ENCODE results near the gene TMEM198.

Gene TMEM198

DNA sequence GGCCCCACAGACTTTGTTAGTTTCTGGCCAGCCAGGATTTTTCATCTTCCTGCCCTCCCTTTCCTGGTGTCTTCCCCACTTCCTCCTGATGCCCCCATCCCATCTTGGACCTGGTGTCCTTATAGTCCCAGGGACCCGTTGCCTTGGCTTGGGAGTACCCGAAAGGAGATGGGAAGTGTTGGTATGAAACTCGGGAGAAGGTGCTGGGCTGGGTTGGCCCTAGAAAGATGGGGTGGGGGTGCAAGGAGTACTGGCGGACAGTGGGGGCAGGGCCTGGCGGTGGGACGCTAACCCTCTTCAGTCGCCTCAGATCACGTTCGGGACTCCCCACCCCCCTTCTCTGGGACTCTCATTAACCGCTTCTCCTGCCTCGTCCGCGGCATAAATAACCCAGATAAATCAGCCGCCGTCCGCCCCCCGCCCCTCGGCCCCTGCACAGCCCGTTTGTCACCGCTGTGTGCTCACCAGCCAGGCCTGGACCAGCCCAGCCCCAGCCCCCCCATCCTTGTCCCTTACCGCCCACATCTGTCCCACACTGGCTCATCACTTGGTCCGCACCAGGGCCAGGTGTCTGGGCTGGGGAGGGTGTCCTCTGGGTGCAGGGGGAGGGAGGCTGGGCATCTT lies 33.2 kb upstream of the TMEM198 start:
- peaks cover 12% of the 10 kb centered on the region for H3K36me3 ChIP-seq (ENCODE audit: insufficient read depth, low read length)
- H3K27me3 ChIP-seq (ENCODE audit: control insufficient read depth in 1 of 2, insufficient read depth in 2 of 2, low read length in 2 of 2): peaks cover 0 to 30% of the 10 kb centered on the region in 2 donors
- no peak overlapping the region for H3K4me3 ChIP-seq (ENCODE audit: low read depth in 1 of 2, low read length in 2 of 2)
- H3K4me1 ChIP-seq (ENCODE audit: insufficient read depth, low read length): peaks cover 13% of the 10 kb centered on the region
- H3K9ac ChIP-seq (ENCODE audit: low read length): no peak overlapping the region
- H3K27ac ChIP-seq (ENCODE audit: low read depth, low read length): no peak overlapping the region
- no peaks in the 10 kb centered on the region for H3K9me3 ChIP-seq (ENCODE audit: low read length)

DNA sequence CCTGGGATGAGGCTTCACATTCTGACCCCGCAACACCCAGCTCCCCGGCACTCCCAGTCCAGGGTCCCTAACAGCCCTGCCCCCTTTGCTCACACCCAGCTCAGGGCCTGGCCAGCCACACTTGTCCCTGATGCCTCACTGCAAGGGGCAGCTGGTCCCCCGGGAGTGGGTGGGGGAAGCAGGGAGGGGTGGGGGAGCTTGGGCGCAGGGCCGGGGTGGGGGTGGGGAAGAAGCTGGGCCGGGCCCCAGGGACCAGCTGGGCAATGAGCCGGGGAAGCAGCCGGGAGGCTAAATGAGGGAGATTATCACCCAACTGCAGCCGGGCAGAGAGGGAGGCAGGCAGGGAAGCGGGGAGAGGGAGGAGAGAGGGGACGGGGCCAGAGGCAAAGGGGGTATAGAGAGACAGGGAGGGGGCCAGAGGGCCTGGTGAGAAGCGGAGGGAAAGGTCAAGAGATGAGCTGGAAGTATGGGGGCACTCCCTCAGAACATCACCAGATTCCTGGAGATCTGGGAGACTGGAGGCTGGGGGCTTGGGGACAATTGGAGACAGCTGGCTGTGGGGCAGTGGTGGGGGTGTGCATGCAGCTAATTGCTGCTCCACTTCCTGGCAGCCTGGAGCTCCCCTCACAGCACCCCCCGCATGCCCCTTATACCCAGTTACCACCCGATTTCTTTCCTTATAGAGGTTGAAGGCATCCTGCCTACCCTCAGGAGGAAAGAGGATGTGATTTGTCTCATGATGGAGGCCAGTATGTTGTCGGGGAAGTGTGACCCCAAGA lies 32.1 kb upstream of the TMEM198 start:
- Histone ChIP-seq H3K27me3 (ENCODE audit: control insufficient read depth in 1 of 2, insufficient read depth in 2 of 2, low read length in 2 of 2) (peaks cover 0 to 30% of the 10 kb centered on the region in 2 donors), H3K4me1 (ENCODE audit: insufficient read depth, low read length) (peaks cover 13% of the 10 kb centered on the region), H3K27ac (ENCODE audit: low read depth, low read length) (no peak overlapping the region)

DNA sequence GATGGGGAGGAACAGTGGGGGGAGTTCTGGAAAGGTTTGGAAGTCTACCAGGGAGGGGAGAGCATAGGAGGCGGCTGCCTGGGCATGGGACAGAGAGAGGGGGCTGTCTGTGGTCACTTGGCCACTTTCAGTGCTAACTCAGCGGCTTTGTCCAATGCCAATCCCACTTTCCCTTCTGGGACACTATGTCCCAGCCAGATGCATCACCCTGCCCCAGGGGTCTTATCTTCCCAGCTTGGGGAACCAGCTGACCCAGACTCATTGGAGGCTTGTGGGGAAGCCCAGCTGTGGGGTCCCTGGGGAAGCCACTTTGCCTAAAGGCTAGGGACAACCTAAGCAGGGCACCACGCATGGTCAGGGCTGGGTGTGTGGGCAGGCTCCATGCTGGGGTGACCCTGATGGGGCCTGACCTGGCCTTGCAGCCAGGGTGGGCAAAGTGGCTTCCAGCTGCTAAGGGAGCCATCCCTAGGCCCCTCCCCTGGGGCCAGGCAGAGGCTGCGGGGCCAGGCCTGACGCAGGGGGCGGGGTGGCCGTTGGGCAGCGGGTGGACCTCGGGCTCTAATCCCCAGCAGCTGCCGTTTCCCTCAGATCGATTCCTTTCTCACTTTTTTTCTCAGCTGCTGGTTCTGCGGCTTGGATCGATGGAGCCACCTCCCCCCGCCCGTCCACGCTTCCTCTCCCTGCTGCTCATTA lies 31.2 kb upstream of the TMEM198 start:
- Histone ChIP-seq H3K4me1 (ENCODE audit: insufficient read depth, low read length) (peaks cover 13% of the 10 kb centered on the region), H3K27ac (ENCODE audit: low read depth, low read length) (no peak overlapping the region), H3K9ac (ENCODE audit: low read length) (no peak overlapping the region), H3K27me3 (ENCODE audit: control insufficient read depth in 1 of 2, insufficient read depth in 2 of 2, low read length in 2 of 2) (peaks cover 0 to 30% of the 10 kb centered on the region in 2 donors), H3K36me3 (ENCODE audit: insufficient read depth, low read length) (no peaks in the 10 kb centered on the region), H3K4me3 (ENCODE audit: low read depth in 1 of 2, low read length in 2 of 2) (no peak overlapping the region), H3K9me3 (ENCODE audit: low read length) (no peaks in the 10 kb centered on the region)

More for the DNA sequence above, 32.1 kb upstream of the TMEM198 start:
- Histone ChIP-seq H3K9ac (ENCODE audit: low read length) (no peak overlapping the region), H3K9me3 (ENCODE audit: low read length) (no peaks in the 10 kb centered on the region), H3K4me3 (ENCODE audit: low read depth in 1 of 2, low read length in 2 of 2) (no peak overlapping the region), H3K36me3 (ENCODE audit: insufficient read depth, low read length) (peaks cover under 1% of the 10 kb centered on the region)

DNA sequence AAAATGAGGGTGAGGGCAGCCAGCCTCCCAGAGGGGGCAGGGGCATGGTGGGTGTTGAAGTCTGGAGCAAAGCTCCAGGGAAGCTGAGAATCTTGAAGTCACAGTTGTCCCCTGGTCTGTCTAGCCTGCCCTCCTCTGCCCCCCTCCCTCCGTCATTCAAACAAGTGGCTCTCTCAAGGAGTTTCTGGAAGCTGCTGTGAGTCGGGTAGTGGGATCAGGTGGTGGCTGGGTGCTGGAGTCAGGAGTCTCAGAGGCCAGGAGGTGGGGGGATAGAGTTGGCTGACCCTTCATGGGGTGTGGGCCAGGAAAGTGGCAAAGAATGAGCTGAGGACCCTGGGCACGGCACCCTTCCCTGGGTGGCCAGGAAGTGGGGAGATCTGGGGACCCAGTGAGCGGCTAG lies 30.0 kb upstream of the TMEM198 start:
- Histone ChIP-seq H3K27ac (ENCODE audit: low read depth, low read length) (no peak overlapping the region), H3K9me3 (ENCODE audit: low read length) (no peaks in the 10 kb centered on the region), H3K4me3 (ENCODE audit: low read depth in 1 of 2, low read length in 2 of 2) (no peak overlapping the region), H3K36me3 (ENCODE audit: insufficient read depth, low read length) (no peaks in the 10 kb centered on the region), H3K4me1 (ENCODE audit: insufficient read depth, low read length) (peaks cover 13% of the 10 kb centered on the region), H3K27me3 (ENCODE audit: control insufficient read depth in 1 of 2, insufficient read depth in 2 of 2, low read length in 2 of 2) (peaks cover 0 to 30% of the 10 kb centered on the region in 2 donors), H3K9ac (ENCODE audit: low read length) (no peak overlapping the region)

DNA sequence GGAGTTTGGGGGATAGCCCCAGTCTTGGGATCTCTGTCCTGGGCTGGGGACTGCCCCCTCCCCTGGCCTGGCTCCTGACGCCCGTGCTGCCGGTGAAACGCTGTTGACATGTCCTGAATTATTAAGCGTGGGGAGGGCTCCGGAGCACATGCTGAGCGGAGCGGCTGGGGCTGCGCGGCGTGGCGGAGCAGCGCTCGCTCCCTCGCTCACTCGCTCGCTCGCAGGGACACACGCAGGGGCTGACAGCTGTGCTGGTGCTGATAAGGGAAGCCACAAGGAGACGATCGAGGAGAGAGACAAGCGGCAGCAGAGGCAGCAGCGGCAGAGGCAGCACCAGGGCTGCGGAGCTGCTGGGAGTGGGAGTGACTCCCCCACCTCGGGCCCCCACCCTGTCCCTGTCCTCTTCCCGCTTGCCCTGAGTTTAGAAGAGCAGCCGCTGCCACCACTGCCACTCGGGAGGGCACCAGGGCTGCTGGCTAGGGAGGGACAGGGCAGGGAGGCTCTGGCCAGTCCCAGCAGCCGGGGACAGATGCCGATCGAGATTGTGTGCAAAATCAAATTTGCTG lies 29.5 kb upstream of the TMEM198 start, which contains the start of gene ASIC4:
TSS of gene ASIC4 (plus strand) at position 287 of the 566 bp plus-strand sequence. CDS start at position 530, 243 bp downstream.
- Histone ChIP-seq H3K9ac (ENCODE audit: low read length) (no peak within 1 kb of the TSS), H3K36me3 (ENCODE audit: insufficient read depth, low read length) (no peaks in the 10 kb centered on the region), H3K4me1 (ENCODE audit: insufficient read depth, low read length) (peaks cover 9% of the 10 kb centered on the region), H3K9me3 (ENCODE audit: low read length) (no peaks in the 10 kb centered on the region), H3K27me3 (ENCODE audit: control insufficient read depth in 1 of 2, insufficient read depth in 2 of 2, low read length in 2 of 2) (peaks cover 0 to 30% of the 10 kb centered on the region in 2 donors), H3K4me3 (ENCODE audit: low read depth in 1 of 2, low read length in 2 of 2) (no peak within 1 kb of the TSS), H3K27ac (ENCODE audit: low read depth, low read length) (no peak within 1 kb of the TSS)

DNA sequence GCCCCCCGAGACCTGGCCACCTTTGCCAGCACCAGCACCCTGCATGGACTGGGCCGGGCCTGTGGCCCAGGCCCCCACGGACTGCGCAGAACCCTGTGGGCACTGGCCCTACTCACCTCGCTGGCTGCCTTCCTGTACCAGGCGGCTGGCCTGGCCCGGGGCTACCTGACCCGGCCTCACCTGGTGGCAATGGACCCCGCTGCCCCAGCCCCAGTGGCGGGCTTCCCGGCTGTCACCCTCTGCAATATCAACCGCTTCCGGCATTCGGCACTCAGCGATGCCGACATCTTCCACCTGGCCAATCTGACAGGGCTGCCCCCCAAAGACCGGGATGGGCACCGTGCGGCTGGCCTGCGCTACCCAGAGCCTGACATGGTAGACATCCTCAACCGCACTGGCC lies 29.0 kb upstream of the TMEM198 start:
- peaks cover 4% of the 10 kb centered on the region for H3K4me1 ChIP-seq (ENCODE audit: insufficient read depth, low read length)
- H3K4me3 ChIP-seq (ENCODE audit: low read depth in 1 of 2, low read length in 2 of 2): no peak overlapping the region
- H3K9me3 ChIP-seq (ENCODE audit: low read length): no peaks in the 10 kb centered on the region
- H3K27ac ChIP-seq (ENCODE audit: low read depth, low read length): no peak overlapping the region
- no peak overlapping the region for H3K9ac ChIP-seq (ENCODE audit: low read length)
- peaks cover 0 to 30% of the 10 kb centered on the region in 2 donors for H3K27me3 ChIP-seq (ENCODE audit: control insufficient read depth in 1 of 2, insufficient read depth in 2 of 2, low read length in 2 of 2)
- no peaks in the 10 kb centered on the region for H3K36me3 ChIP-seq (ENCODE audit: insufficient read depth, low read length)

DNA sequence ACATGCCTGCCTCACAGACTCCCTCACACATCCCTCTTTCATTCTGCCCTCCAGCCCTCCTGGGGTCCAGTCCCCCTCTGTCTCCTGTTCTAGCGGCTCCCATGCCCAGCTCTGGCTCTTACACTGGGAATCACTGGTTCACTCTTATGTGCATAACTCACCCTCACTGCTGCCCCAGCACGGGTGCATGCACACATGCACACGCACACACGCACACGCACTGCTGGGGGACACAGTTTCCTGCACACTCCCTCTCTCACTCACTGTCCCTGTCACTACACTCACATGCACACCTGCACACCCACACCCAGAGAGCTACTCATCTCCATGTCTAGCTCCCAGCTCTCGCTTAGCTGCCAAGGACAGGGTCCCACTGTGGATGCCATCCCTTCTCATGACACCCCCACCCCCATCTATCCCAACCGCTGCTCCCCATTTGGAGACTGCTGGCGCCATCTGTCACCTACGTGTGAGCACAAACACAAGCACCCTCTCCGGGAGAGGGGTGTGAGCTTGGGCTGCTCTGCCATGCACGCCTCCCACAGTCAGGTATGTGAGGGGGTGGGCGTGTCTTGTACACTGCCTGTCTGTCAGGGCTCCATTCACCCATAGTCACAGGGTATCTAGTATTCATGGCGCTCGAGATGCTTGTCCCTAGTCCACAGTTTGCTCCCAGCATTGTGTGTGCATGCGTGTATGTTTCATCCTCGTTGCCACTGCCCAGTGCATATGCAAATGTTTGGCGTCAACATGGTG lies 27.8 kb upstream of the TMEM198 start:
- Histone ChIP-seq H3K9me3 (ENCODE audit: low read length) (no peaks in the 10 kb centered on the region), H3K4me1 (ENCODE audit: insufficient read depth, low read length) (no peaks in the 10 kb centered on the region), H3K9ac (ENCODE audit: low read length) (no peak overlapping the region), H3K27ac (ENCODE audit: low read depth, low read length) (no peak overlapping the region), H3K27me3 (ENCODE audit: control insufficient read depth in 1 of 2, insufficient read depth in 2 of 2, low read length in 2 of 2) (peaks cover 0 to 19% of the 10 kb centered on the region in 2 donors), H3K4me3 (ENCODE audit: low read depth in 1 of 2, low read length in 2 of 2) (no peak overlapping the region), H3K36me3 (ENCODE audit: insufficient read depth, low read length) (no peaks in the 10 kb centered on the region)

DNA sequence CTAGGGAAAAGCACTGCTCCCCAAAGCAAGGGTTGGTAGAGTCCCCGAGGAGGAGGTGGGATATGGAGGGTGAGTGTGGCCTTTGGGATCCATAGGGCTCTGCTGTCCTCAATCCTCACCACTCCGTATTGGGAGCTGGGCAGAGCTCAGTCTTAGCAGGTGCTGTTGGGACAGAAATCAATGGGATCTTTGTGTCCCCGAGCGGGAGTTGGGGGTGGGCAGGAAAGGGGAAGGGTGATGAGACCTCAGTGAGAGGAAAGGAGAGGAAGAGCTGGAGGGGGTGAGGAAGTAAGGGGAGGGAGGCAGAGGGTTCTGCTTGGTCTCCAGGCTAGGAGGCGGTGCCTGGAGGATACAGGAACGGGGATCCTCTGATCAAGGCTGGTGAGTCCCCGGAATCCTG lies 26.9 kb upstream of the TMEM198 start:
- no peak overlapping the region for H3K4me3 ChIP-seq (ENCODE audit: low read depth in 1 of 2, low read length in 2 of 2)
- H3K9ac ChIP-seq (ENCODE audit: low read length): no peak overlapping the region
- H3K9me3 ChIP-seq (ENCODE audit: low read length): no peaks in the 10 kb centered on the region
- no peak overlapping the region for H3K27ac ChIP-seq (ENCODE audit: low read depth, low read length)
- H3K36me3 ChIP-seq (ENCODE audit: insufficient read depth, low read length): no peaks in the 10 kb centered on the region
- H3K27me3 ChIP-seq (ENCODE audit: control insufficient read depth in 1 of 2, insufficient read depth in 2 of 2, low read length in 2 of 2): peaks cover 0 to 25% of the 10 kb centered on the region in 2 donors
- peaks cover 7% of the 10 kb centered on the region for H3K4me1 ChIP-seq (ENCODE audit: insufficient read depth, low read length)

DNA sequence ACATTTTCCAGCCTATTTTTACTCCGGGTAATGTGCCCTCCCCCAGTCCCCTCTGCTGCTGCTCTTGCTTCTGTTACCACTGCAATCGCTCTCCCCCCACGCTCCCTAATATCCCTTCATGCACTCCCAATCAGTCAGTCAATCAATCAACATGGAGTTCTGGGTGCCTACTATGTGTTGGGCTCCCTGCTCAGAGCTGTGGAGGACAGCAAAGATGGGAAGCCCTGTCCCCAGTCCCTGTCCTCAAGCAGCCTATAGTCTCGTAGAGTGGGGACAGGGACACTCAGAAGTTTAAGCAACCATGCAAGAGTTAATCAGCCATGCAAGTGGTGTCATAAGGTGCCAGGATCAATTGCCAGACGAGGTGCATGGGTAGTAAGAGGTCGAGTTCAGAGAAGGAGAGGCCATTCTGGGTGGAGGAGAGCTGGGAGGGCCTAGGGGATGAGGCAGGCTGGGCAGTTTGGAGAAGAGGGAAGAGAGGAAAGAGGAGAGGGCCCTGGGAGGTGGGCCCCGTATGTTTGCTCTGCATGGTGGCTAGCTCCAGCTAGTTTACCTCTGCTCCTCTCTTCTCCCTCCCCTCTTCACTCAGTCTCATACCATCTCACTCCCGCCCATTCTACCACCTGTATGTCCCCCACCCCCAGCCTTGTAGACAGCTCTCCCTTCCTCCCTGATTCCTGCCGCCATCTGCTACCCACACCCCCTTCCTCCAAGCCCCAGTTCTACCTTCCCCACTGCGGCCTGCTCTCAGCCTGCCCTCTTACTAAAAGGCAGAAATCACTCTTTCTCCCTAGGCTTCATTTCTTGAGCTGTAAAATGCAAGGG lies 25.7 kb upstream of the TMEM198 start:
- Histone ChIP-seq H3K9ac (ENCODE audit: low read length) (no peak overlapping the region), H3K9me3 (ENCODE audit: low read length) (no peaks in the 10 kb centered on the region), H3K27me3 (ENCODE audit: control insufficient read depth in 1 of 2, insufficient read depth in 2 of 2, low read length in 2 of 2) (peaks cover under 1 to 25% of the 10 kb centered on the region in 2 donors), H3K36me3 (ENCODE audit: insufficient read depth, low read length) (no peaks in the 10 kb centered on the region), H3K4me1 (ENCODE audit: insufficient read depth, low read length) (peaks cover 12% of the 10 kb centered on the region), H3K27ac (ENCODE audit: low read depth, low read length) (no peak overlapping the region), H3K4me3 (ENCODE audit: low read depth in 1 of 2, low read length in 2 of 2) (no peak overlapping the region)

DNA sequence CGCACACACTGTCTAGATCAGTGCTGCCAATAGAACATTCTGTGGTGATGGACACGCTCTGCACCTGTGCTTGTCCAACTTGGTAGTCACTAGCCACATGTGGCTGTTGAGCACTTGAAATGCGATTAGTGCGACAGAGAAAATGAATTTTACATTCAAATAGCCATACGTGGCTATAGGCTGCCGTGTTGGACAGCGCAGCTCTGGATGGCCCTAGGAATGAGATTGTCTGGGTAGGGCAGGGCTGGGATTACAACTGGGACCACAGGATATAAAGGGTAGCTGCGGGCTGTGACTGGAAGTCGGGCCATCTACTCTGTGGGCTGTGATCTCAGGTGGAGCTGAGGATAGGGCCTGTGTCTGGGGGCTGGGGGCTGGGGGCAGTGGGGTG lies 24.3 kb upstream of the TMEM198 start:
- Histone ChIP-seq H3K4me3 (ENCODE audit: low read depth in 1 of 2, low read length in 2 of 2) (no peak overlapping the region), H3K4me1 (ENCODE audit: insufficient read depth, low read length) (peaks cover 16% of the 10 kb centered on the region), H3K9ac (ENCODE audit: low read length) (no peak overlapping the region), H3K9me3 (ENCODE audit: low read length) (no peaks in the 10 kb centered on the region), H3K36me3 (ENCODE audit: insufficient read depth, low read length) (no peaks in the 10 kb centered on the region), H3K27ac (ENCODE audit: low read depth, low read length) (no peak overlapping the region), H3K27me3 (ENCODE audit: control insufficient read depth in 1 of 2, insufficient read depth in 2 of 2, low read length in 2 of 2) (peaks cover 6 to 19% of the 10 kb centered on the region in 2 donors)

Data from muscle layer of colon (tissue), 2 donors.